Epithelial cell of proximal tubule (primary cell): ENCODE measurements around the gene KDELR3. TPM values are rescaled to one million over a fixed set of nuclear protein-coding genes. Genes with fewer than 3 reads are reported as not detected.

Experiments
- DNase-seq: peaks from one replicate; pipeline ENCODE4 v3.0.0-alpha.2; 2011; ENCODE audit warnings: low read depth
- H3K4me3 ChIP-seq: 2 replicates; pipeline ENCODE4 v1.5.1; 2011; ENCODE audit warnings: low read depth, mild to moderate bottlenecking, low read length
- total RNA-seq: library from RNA; depleted of rRNA; stranded (reverse); fragments of >200 nt; gene quantifications from 2 replicates; pipeline ENCODE4 v1.2.3, GENCODE V29; 2015
- TF ChIP-seq, protein P1 (sequence below): conservative IDR thresholded peaks from 2 replicates; pipeline ENCODE4 v1.5.1; 2012; ENCODE audit warnings: low read depth, mild to moderate bottlenecking, low read length

Gene KDELR3
- total RNA-seq, 1 donor from 2014 or later: 23.4 TPM

DNA sequence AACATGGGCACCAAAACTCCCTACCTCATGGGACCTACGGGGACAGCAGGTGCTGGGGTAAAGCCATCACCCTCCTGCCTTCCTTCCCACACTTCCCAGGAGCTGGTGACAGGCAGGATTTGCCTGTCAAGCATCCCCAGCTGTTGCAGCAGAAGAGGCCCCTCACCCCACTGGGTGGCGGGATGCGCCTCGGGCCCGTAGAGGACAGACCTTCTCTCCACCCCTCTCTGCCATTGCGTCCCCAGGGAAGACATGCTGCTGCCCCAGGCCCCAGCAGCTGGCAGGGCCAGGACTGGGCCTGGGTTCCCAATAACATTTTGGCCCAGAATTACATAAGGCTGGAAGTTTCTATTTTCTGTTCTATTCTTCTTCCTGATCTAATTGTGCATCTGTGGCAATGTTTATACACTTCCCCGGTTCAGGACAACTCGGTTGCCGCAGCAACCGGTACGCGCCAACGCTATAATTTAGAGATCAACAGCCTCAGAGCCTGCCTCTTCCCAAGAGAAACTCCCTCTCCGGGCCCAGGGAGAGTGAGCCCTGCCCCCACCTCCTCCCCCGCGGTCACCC, 38.3 kb upstream of the KDELR3 start:
- H3K4me3 ChIP-seq: no peak overlapping the region
- no peak for DNase-seq
- TF ChIP-seq, protein P1, sequence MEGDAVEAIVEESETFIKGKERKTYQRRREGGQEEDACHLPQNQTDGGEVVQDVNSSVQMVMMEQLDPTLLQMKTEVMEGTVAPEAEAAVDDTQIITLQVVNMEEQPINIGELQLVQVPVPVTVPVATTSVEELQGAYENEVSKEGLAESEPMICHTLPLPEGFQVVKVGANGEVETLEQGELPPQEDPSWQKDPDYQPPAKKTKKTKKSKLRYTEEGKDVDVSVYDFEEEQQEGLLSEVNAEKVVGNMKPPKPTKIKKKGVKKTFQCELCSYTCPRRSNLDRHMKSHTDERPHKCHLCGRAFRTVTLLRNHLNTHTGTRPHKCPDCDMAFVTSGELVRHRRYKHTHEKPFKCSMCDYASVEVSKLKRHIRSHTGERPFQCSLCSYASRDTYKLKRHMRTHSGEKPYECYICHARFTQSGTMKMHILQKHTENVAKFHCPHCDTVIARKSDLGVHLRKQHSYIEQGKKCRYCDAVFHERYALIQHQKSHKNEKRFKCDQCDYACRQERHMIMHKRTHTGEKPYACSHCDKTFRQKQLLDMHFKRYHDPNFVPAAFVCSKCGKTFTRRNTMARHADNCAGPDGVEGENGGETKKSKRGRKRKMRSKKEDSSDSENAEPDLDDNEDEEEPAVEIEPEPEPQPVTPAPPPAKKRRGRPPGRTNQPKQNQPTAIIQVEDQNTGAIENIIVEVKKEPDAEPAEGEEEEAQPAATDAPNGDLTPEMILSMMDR: no peak

DNA sequence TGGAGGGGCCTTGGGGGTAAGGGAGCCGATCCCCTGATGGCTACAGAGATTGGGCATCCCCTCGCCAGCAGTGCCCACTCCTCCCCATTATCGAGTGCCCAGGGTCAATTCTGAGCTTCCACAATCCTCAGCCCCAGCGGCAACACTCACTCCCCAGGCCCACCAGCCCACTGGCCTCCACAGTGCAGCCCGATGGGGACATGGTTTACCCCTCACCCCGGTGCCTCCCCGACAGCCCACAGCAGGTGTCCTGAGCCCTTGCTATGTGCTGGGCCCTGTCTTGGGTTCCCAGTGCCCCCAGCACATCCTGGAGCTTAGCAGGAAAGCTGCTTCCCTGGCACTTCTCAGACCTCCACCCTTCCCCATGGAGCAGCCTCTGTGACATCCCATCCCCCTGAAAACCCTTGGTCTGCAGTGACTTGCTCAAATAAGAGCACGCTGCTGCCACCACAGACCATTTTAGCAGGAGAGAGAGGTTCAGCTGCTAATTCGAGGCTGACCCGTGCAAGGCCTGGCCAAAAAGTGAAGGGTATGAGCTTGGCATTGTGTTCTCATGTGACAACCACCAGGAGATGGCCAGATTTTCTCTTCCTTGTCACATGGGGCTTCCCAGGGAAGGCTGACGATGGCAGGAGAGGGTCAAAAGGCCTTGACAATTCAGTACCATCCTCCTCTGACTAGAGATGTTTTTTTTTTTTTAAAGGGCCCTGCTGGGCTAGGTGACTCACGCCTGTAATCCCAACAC, 36.5 kb upstream of the KDELR3 start:
- no peak overlapping the region for H3K4me3 ChIP-seq
- TF ChIP-seq, protein P1: no peak
- no peak for DNase-seq

DNA sequence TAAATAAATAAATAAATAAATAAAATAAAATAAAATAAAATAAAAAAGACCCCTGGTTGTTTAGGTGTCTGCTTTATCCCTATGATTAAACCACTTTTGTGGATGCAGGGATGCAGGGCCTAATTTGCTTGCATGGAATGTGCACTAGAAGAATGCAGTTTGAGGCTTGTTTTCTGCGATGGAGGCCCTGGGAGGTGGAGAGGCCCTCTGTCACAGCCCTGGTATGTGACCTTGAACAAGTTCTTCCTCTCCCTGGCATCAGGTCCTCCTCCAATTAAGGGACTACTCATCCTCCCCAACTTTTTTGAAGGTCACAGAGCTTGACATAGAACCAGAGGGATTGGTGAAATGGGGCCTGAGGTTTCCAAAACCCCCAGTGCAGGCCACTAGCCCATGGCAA, 35.6 kb upstream of the KDELR3 start:
- H3K4me3 ChIP-seq: no peak overlapping the region
- TF ChIP-seq, protein P1: no peak
- no peak for DNase-seq

DNA sequence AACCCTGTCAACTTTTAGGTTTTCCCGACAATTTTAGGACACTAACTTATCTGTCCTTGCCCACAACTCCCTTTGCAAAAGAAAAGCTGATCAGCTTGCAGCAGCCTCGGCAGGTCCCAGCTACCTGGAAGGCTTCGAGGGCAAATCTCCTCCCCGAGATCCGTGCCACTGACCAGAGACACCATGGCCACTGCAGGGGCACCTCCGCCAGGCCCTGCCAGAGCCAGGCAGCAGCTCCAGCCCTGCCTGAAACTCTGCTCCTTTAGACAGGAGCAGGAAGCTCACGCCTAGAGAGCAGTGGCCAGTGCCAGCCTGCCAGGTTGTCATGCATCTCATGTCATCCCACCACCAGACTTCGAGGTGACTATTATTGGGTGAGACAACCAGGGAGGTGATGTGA, 34.0 kb upstream of the KDELR3 start:
- TF ChIP-seq, protein P1: no peak
- no peak for DNase-seq
- no peak overlapping the region for H3K4me3 ChIP-seq

DNA sequence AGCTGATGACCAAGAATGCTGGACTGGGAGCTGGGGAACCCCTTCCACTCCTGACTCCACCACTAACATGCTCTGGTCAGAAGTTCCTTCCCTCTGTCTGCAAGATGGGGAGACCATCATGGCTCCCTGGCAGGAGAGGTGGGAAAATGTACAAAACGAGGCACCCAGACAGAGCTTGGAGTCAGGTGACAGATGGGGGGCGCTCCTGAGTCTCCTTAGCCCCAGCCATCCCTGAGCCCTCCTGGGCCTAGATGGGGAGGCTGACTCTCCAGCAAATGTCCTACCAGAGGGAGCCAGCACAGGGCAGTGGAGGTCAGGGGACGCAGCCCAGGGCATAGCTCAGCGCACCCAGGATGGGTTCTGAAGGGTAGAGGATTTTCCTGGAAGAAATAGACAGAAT, 32.9 kb upstream of the KDELR3 start:
- DNase-seq: no peak
- no peak overlapping the region for H3K4me3 ChIP-seq

DNA sequence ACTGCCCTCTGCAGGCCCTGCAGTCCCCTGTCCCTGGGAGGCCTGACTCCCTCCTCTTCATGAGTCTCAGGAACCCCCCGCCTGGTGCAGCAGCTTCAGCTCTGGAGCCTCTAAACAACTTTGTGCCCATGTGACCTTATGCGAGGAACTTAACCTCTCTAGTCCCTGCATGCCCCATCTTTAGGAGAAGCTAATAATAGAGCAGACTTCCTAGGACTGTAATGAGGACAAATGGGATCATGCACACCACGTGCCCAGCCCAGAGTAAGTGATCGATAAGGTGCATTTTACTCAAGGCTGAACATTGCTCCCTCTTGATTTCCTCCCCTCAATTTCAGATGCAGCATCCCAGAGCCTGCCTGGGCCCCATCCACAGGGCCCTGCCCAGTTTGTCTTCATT, 31.9 kb upstream of the KDELR3 start:
- no peak overlapping the region for H3K4me3 ChIP-seq
- DNase-seq: no peak
- TF ChIP-seq, protein P1: no peak

More for the DNA sequence above, 32.9 kb upstream of the KDELR3 start:
- TF ChIP-seq, protein P1: peak; percentile 15
